ENCODE results near the gene PRM1.

Gene PRM1

GRCh38 chr16:11314309-11314894, 33.3 kb upstream of the PRM1 start:
- H2BK12ac ChIP-seq (ENCODE audit: low read length in 2 of 2), result peak overlapping the region in 1 of 2 experiments; percentile 32
- no peak overlapping the region for H4K91ac ChIP-seq (ENCODE audit: low read length)
- H2BK5ac ChIP-seq (ENCODE audit: low read depth, low read length, poor library complexity, severe bottlenecking), result no peak overlapping the region
- no peak overlapping the region for H3K27ac ChIP-seq (ENCODE audit: low read length, poor library complexity, severe bottlenecking)
- no peak overlapping the region for H3K9ac ChIP-seq (ENCODE audit: low read length)
- peak overlapping the region; percentile 29 for H4K8ac ChIP-seq (ENCODE audit: low read length)
- H3K4ac ChIP-seq (ENCODE audit: low read depth in 1 of 2, low read length in 2 of 2), result no peak overlapping the region
- 93% methylated on average over 8 of the region's 8 CpGs for WGBS
- H3K79me1 ChIP-seq (replicated peaks; ENCODE audit: low read length, poor library complexity, severe bottlenecking), result peaks cover 2% of the 10 kb centered on the region
- no peak overlapping the region for H2AFZ ChIP-seq (ENCODE audit: low read depth, low read length)
- no peak overlapping the region for H3K14ac ChIP-seq (ENCODE audit: low read length in 2 of 2)
- no peak overlapping the region for H3K4me2 ChIP-seq (ENCODE audit: low read length, poor library complexity, severe bottlenecking)
- no peak overlapping the region for H2BK120ac ChIP-seq (ENCODE audit: low read depth, low read length)
- no peaks in the 10 kb centered on the region for H3K27me3 ChIP-seq (ENCODE audit: control insufficient read depth in 1 of 2, insufficient read depth in 1 of 2, low read length in 2 of 2)
- H3K23ac ChIP-seq (ENCODE audit: low read length in 2 of 2), result no peak overlapping the region
- DNase-seq, result no peak
- no peak overlapping the region for H3K18ac ChIP-seq (ENCODE audit: low read depth in 1 of 2, low read length in 2 of 2)
- no peaks in the 10 kb centered on the region for H3K9me3 ChIP-seq (ENCODE audit: control insufficient read depth, low read length)
- H3K4me1 ChIP-seq (ENCODE audit: control insufficient read depth, insufficient read depth, low read depth, low read length), result peaks cover 53% of the 10 kb centered on the region
- no peak overlapping the region for H2BK15ac ChIP-seq (ENCODE audit: low read depth, poor library complexity, severe bottlenecking)
- no peak overlapping the region for H3K4me3 ChIP-seq (ENCODE audit: insufficient read depth in 1 of 2, low read depth in 1 of 2, low read length in 2 of 2)
- H2AK5ac ChIP-seq (ENCODE audit: low read length, severe bottlenecking), result peak overlapping the region; percentile 93
- no peaks in the 10 kb centered on the region for H3K36me3 ChIP-seq (ENCODE audit: control insufficient read depth in 1 of 2, insufficient read depth in 2 of 2, low read depth in 1 of 2, low read length in 2 of 2)

GRCh38 chr16:11313493-11314308, 32.6 kb upstream of the PRM1 start:
- Histone ChIP-seq H3K4me3 (ENCODE audit: insufficient read depth in 1 of 2, low read depth in 1 of 2, low read length in 2 of 2) (no peak overlapping the region), H4K91ac (ENCODE audit: low read length) (no peak overlapping the region), H2AK5ac (ENCODE audit: low read length, severe bottlenecking) (peak overlapping the region; percentile 93), H3K27me3 (ENCODE audit: control insufficient read depth in 1 of 2, insufficient read depth in 1 of 2, low read length in 2 of 2) (no peaks in the 10 kb centered on the region), H2BK15ac (ENCODE audit: low read depth, poor library complexity, severe bottlenecking) (no peak overlapping the region), H2BK120ac (ENCODE audit: low read depth, low read length) (no peak overlapping the region), H3K4me2 (ENCODE audit: low read length, poor library complexity, severe bottlenecking) (no peak overlapping the region), H2AFZ (ENCODE audit: low read depth, low read length) (no peak overlapping the region), H3K79me1 (replicated peaks; ENCODE audit: low read length, poor library complexity, severe bottlenecking) (no peaks in the 10 kb centered on the region), H3K23ac (ENCODE audit: low read length in 2 of 2) (no peak overlapping the region), H3K4me1 (ENCODE audit: control insufficient read depth, insufficient read depth, low read depth, low read length) (peaks cover 51% of the 10 kb centered on the region), H3K4ac (ENCODE audit: low read depth in 1 of 2, low read length in 2 of 2) (no peak overlapping the region), H3K14ac (ENCODE audit: low read length in 2 of 2) (no peak overlapping the region), H2BK12ac (ENCODE audit: low read length in 2 of 2) (peak overlapping the region in 1 of 2 experiments; percentile 32), H3K27ac (ENCODE audit: low read length, poor library complexity, severe bottlenecking) (peak overlapping the region; percentile 78), H4K8ac (ENCODE audit: low read length) (no peak overlapping the region), H3K9me3 (ENCODE audit: control insufficient read depth, low read length) (no peaks in the 10 kb centered on the region), H3K9ac (ENCODE audit: low read length) (no peak overlapping the region), H3K36me3 (ENCODE audit: control insufficient read depth in 1 of 2, insufficient read depth in 2 of 2, low read depth in 1 of 2, low read length in 2 of 2) (no peaks in the 10 kb centered on the region), H3K18ac (ENCODE audit: low read depth in 1 of 2, low read length in 2 of 2) (no peak overlapping the region), H2BK5ac (ENCODE audit: low read depth, low read length, poor library complexity, severe bottlenecking) (peak overlapping the region; percentile 33)
- DNase-seq, result no peak
- WGBS, result 97% methylated on average over 7 of the region's 9 CpGs

- WGBS, result 63% methylated on average over 7 of the region's 8 CpGs
- peak overlapping the region in 1 of 2 experiments; percentile 57 for H3K14ac ChIP-seq (ENCODE audit: low read length in 2 of 2)
- H4K91ac ChIP-seq (ENCODE audit: low read length), result peak overlapping the region; percentile 64
- no peak overlapping the region for H3K9ac ChIP-seq (ENCODE audit: low read length)
- H2BK5ac ChIP-seq (ENCODE audit: low read depth, low read length, poor library complexity, severe bottlenecking), result peak overlapping the region; percentile 57
- no peak overlapping the region for H2BK120ac ChIP-seq (ENCODE audit: low read depth, low read length)
- H3K27ac ChIP-seq (ENCODE audit: low read length, poor library complexity, severe bottlenecking), result peak overlapping the region; percentile 78
- H2AFZ ChIP-seq (ENCODE audit: low read depth, low read length), result peak overlapping the region; percentile 46
- peak; percentile 60 for DNase-seq
- H2BK15ac ChIP-seq (ENCODE audit: low read depth, poor library complexity, severe bottlenecking), result peak overlapping the region; percentile 92
- H4K8ac ChIP-seq (ENCODE audit: low read length), result peak overlapping the region; percentile 79
- H3K23ac ChIP-seq (ENCODE audit: low read length in 2 of 2), result no peak overlapping the region
- peak overlapping the region; percentile 57 to 88 for H2BK12ac ChIP-seq (ENCODE audit: low read length in 2 of 2)
- no peak overlapping the region for H3K4me3 ChIP-seq (ENCODE audit: insufficient read depth in 1 of 2, low read depth in 1 of 2, low read length in 2 of 2)
- H3K18ac ChIP-seq (ENCODE audit: low read depth in 1 of 2, low read length in 2 of 2), result peak overlapping the region; percentile 52 to 67
- peak overlapping the region; percentile 19 to 35 for H3K4ac ChIP-seq (ENCODE audit: low read depth in 1 of 2, low read length in 2 of 2)
- peaks cover 59% of the 10 kb centered on the region for H3K4me1 ChIP-seq (ENCODE audit: control insufficient read depth, insufficient read depth, low read depth, low read length)
- no peaks in the 10 kb centered on the region for H3K9me3 ChIP-seq (ENCODE audit: control insufficient read depth, low read length)
- H3K36me3 ChIP-seq (ENCODE audit: control insufficient read depth in 1 of 2, insufficient read depth in 2 of 2, low read depth in 1 of 2, low read length in 2 of 2), result no peaks in the 10 kb centered on the region
- H3K27me3 ChIP-seq (ENCODE audit: control insufficient read depth in 1 of 2, insufficient read depth in 1 of 2, low read length in 2 of 2), result no peaks in the 10 kb centered on the region
- no peaks in the 10 kb centered on the region for H3K79me1 ChIP-seq (replicated peaks; ENCODE audit: low read length, poor library complexity, severe bottlenecking)
- H2AK5ac ChIP-seq (ENCODE audit: low read length, severe bottlenecking), result peak overlapping the region; percentile 99
- H3K4me2 ChIP-seq (ENCODE audit: low read length, poor library complexity, severe bottlenecking), result no peak overlapping the region
Measured at GRCh38 chr16:11312718-11313492, 31.8 kb upstream of the PRM1 start.

Measured in mesenchymal stem cell (in vitro differentiated cells and primary cell).